Adrenal gland (tissue), 12 donors: ENCODE data around the gene PRELP. TPM values are rescaled to one million over a fixed set of nuclear protein-coding genes. Genes with fewer than 3 reads are reported as not detected.

Experiments used
- DNase-seq, 7 donors: peaks; one replicate each; pipeline ENCODE4 v3.0.0-alpha.2; 2019 to 2020
- H3K27ac ChIP-seq, 5 donors: fragments of 200-600 bp; sonication (generic) in 4 of 5; 1 replicate in 3 of 5; 2 replicates in 2 of 5; pipeline versions ENCODE4 v1.5.1 to v1.8.0; 2016 to 2020; ENCODE audit warnings: mild to moderate bottlenecking in 1 of 5
- H3K27me3 ChIP-seq: fragments of 200-600 bp; 2 replicates; pipeline ENCODE4 v1.8.0; 2021
- H3K36me3 ChIP-seq, 2 donors: fragments of 200-600 bp; replicated peaks in 1 of 2; 1 replicate in 1 of 2; 2 replicates in 1 of 2; pipeline versions ENCODE4 v1.5.1 to v1.8.0; 2018 to 2022
- H3K4me1 ChIP-seq, 2 donors: fragments of 200-600 bp; replicated peaks in 1 of 2; 1 replicate in 1 of 2; 2 replicates in 1 of 2; pipeline versions ENCODE4 v1.5.1 to v1.8.0; 2018 to 2021
- H3K4me3 ChIP-seq, 4 donors: fragments of 200-600 bp; sonication (generic) in 3 of 4; one replicate each; pipeline ENCODE4 v1.5.1; 2016 to 2018
- H3K9me3 ChIP-seq, 3 donors: fragments of 200-600 bp; sonication (generic) in 1 of 3; replicated peaks in 1 of 3; 1 replicate in 2 of 3; 2 replicates in 1 of 3; pipeline versions ENCODE4 v1.5.1 to v1.8.0; 2016 to 2021
- CTCF ChIP-seq, 6 experiments: fragments of 450-650 bp in 4 of 6; fragments of 200-600 bp in 2 of 6; sonication (generic) in 1 of 6; IDR thresholded peaks; 1 replicate in 5 of 6; 2 replicates in 1 of 6; pipeline versions ENCODE4 v1.5.1 to v1.8.0; 2016 to 2021; ENCODE audit warnings: antibody characterized with exemption in 6 of 6, mild to moderate bottlenecking in 2 of 6, moderate library complexity in 1 of 6
- POLR2A ChIP-seq, 2 donors: fragments of 450-650 bp; IDR thresholded peaks; one replicate each; pipeline ENCODE4 v1.6.1; 2017; ENCODE audit warnings: antibody characterized with exemption in 2 of 2, mild to moderate bottlenecking in 2 of 2, moderate library complexity in 1 of 2
- WGBS, 4 donors: extraction: QIAGEN DNeasy Blood & Tissue Kit in 2 of 4; methylation state at CpG; one replicate each; pipeline versions ENCODE4 v1.1.5 to v1.1.7; 2013 to 2017; 5-methylcytosine and 5-hydroxymethylcytosine counted together
- intact Hi-C, 2 donors: fragments of 100-400 bp; cut with DNase I; formaldehyde crosslinking; loops; one replicate each; pipeline versions ENCODE4 v1.14.1 to v1.15.0; 2022 to 2023
- polyA plus RNA-seq, 3 donors: library from polyadenylated mRNA; stranded (reverse); fragments of 200-250 nt in 2 of 3; fragments of 350-450 nt in 1 of 3; fragmentation: Illumina TruSeq in 1 of 3; extraction: RNeasy Lipid Tissue Mini Kit (QIAGEN cat#74804) in 1 of 3; gene quantifications; one replicate each; pipeline ENCODE4 v1.2.3, GENCODE V29; 2013 to 2014
- total RNA-seq, 9 donors: library from RNA; depleted of rRNA in 4 of 9; stranded (reverse); fragments of >200 nt in 4 of 9; fragments of 120-200 nt in 1 of 9; fragmentation: NEBNext Ultra II Directional in 1 of 9; extraction: Animal tissue kit (Norgen Biotek cat#: 25700) in 1 of 9; gene quantifications; one replicate each; pipeline versions ENCODE4 v1.1.0 to v1.2.4, GENCODE V29; 2013 to 2023
- donor health status: healthy with polysubstance abuse.
- donor health status: Bipolar disorder and iron deficiency.
- donor health status: DM: yes; HTN: yes; CAD: no.
- donor health status: DM: no; HTN: no; CAD: no.
- donor health status: DM: no; HTN: no; CAD: no.
- donor health status: DM: yes; HTN: yes; CAD: no.

Gene PRELP
- total and polyA plus RNA-seq, 12 donors: 0.61 to 29.4 (median 13.6) TPM

- Histone ChIP-seq H3K4me3 (no peak overlapping the region), H3K36me3 (no peaks in the 10 kb centered on the region), H3K9me3 (no peaks in the 10 kb centered on the region), H3K27me3 (no peaks in the 10 kb centered on the region), H3K4me1 (peaks cover 0 to 12% of the 10 kb centered on the region in 2 donors), H3K27ac (peak overlapping the region in 3 of 5 donors; percentile 14 to 71 (median 52))
- peak in 3 of 7 donors; percentile 25 to 41 (median 35) for DNase-seq
- intact Hi-C loops: loop anchor here (5.0 to 10.0 kb wide), 3 partner anchors 106 to 206 kb away; no protein-coding TSS in a partner anchor
- TF ChIP-seq CTCF (IDR thresholded peaks at IDR 0.05): no peak
- no peak for TF ChIP-seq POLR2A (IDR thresholded peaks at IDR 0.05)
- WGBS, 4 donors: 14 to 55% (median 52%) methylated on average over 2 to 6 of the region's 6 CpGs
Observed at GRCh38 chr1:203480525-203481084, 5.0 kb downstream of the PRELP start.

- Histone ChIP-seq H3K9me3 (no peaks in the 10 kb centered on the region), H3K4me1 (peaks cover 0 to 12% of the 10 kb centered on the region in 2 donors), H3K4me3 (no peak overlapping the region), H3K27me3 (no peaks in the 10 kb centered on the region), H3K36me3 (no peaks in the 10 kb centered on the region), H3K27ac (peak overlapping the region in 2 of 5 donors; percentile 34 to 52)
- WGBS, 4 donors: 45 to 75% (median 61%) methylated on average over 1 of the region's 1 CpG
- intact Hi-C loops: loop anchor here (5.0 to 10.0 kb wide), 3 partner anchors 106 to 206 kb away; no protein-coding TSS in a partner anchor
- no peak for TF ChIP-seq POLR2A (IDR thresholded peaks at IDR 0.05)
- no peak for TF ChIP-seq CTCF (IDR thresholded peaks at IDR 0.05)
- DNase-seq: no peak
Observed at GRCh38 chr1:203481196-203481595, 5.6 kb downstream of the PRELP start.

- no peaks in the 10 kb centered on the region for H3K36me3 ChIP-seq
- H3K4me3 ChIP-seq: peak overlapping the region in 1 of 4 donors; percentile 31
Observed at GRCh38 chr1:203486618-203487370, 11.2 kb downstream of the PRELP start.

More at GRCh38 chr1:203486618-203487370, 11.2 kb downstream of the PRELP start:
- Histone ChIP-seq H3K4me1 (peaks cover 0 to 12% of the 10 kb centered on the region in 2 donors), H3K9me3 (no peaks in the 10 kb centered on the region), H3K27ac (peak overlapping the region in 2 of 5 donors; percentile 68 to 70), H3K27me3 (no peaks in the 10 kb centered on the region)
- no peak for DNase-seq
- intact Hi-C loops: loop anchor here (1.0 to 10.0 kb wide), 5 partner anchors 112 to 214 kb away; no protein-coding TSS in a partner anchor
- TF ChIP-seq POLR2A (IDR thresholded peaks at IDR 0.05): no peak
- no peak for TF ChIP-seq CTCF (IDR thresholded peaks at IDR 0.05)
- WGBS, 4 donors: 83 to 89% (median 85%) methylated on average over 27 to 28 of the region's 28 CpGs
